ENCODE results near the gene RINT1.

Gene RINT1

DNA sequence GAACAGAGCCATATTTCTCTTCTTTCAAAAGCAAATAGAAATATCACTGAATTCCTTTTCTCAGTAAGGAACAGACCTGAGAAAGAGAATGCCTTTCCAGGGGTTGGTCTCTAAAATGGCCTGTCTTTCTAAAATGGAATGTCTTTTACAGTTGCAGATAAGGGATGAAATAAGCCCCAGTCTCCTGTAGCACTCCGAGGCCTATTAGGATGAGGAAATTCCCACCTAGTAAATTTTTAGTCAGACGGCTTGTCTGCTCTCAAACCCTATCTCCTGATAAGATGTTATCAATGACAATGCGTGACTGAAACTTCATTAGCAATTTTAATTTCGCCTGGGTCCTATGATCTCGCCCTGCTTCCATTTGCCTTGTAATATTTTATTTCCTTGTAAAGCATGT lies 52.2 kb downstream of the RINT1 start:
- no peak for DNase-seq (ENCODE audit: low spot score)
- TF ChIP-seq, protein P1, sequence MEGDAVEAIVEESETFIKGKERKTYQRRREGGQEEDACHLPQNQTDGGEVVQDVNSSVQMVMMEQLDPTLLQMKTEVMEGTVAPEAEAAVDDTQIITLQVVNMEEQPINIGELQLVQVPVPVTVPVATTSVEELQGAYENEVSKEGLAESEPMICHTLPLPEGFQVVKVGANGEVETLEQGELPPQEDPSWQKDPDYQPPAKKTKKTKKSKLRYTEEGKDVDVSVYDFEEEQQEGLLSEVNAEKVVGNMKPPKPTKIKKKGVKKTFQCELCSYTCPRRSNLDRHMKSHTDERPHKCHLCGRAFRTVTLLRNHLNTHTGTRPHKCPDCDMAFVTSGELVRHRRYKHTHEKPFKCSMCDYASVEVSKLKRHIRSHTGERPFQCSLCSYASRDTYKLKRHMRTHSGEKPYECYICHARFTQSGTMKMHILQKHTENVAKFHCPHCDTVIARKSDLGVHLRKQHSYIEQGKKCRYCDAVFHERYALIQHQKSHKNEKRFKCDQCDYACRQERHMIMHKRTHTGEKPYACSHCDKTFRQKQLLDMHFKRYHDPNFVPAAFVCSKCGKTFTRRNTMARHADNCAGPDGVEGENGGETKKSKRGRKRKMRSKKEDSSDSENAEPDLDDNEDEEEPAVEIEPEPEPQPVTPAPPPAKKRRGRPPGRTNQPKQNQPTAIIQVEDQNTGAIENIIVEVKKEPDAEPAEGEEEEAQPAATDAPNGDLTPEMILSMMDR (IDR thresholded peaks at IDR 0.05; ENCODE audit: borderline replicate concordance, control extremely low read depth, extremely low read depth, insufficient read depth, missing control alignments): no peak
- in situ Hi-C loops (cut with MboI; ENCODE audit: low sequenced_read_pairs, unreplicated experiment): no loop called here

DNA sequence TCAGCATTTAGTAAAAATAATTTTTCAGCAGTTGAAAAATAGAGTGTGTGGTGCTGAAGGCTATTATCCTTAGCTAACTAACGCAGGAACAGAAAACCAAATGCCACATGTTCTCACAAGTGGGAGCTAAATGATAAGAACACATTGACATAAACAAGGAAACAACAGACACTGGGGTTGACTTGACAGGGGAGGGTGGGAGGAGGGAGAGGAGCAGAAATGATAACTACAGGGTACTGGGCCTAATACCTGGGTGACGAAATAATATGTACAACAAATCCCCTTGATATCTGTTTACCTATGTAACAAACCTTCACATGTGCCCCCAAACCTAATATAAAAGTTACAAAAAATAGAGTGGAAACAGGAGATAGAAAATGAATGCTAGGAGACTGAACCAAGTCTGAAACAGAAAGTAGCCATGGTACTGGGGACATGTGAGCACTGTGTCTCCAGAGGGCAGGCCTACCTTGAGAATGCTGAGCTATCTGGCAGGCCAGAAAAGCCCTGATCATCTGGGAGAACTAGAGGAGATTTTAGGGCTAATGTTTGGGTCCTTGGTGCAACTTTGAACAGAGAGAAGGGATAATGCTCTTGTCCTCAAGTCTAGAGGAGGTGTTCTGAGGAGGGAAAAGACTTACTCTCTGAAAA lies 54.0 kb downstream of the RINT1 start:
- in situ Hi-C loops (cut with MboI; ENCODE audit: low sequenced_read_pairs, unreplicated experiment): no loop called here
- TF ChIP-seq, protein P1 (IDR thresholded peaks at IDR 0.05; ENCODE audit: borderline replicate concordance, control extremely low read depth, extremely low read depth, insufficient read depth, missing control alignments): no peak

DNA sequence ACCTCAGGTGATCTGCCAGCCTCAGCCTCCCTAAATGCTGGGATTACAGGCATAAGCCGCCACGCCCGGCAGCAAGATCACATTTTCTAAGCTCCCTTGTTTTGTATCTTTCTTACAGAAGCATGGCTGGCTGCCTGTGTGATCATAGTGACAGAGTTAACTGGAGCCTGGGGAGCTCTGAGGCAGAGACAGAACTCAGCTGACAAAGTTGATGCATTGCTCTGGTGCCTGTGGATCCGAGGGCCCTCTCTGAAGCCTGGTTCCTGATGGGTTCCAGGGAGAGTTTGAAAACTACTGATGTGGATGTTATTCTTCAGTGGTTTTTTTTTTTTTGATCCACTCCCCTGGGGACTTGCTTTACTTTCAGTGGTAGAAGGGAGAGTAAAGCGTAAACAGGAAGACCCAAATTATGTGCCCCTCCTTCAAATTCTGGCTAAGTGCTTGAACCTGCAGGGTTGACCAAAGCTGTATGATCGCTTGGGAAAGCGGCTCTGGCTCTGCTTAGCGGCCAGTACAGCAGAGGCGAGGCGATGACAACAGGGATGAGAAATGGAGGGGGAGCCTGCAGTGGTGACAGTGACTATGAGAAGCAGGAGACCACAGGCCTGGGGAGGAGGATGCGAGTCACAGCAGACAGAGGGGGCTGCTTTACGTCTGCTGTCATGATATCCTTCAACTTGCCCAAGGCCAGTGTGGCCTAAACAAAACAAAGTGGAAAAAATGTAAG lies 56.1 kb downstream of the RINT1 start:
- DNase-seq (ENCODE audit: low spot score): no peak
- TF ChIP-seq, protein P1 (IDR thresholded peaks at IDR 0.05; ENCODE audit: borderline replicate concordance, control extremely low read depth, extremely low read depth, insufficient read depth, missing control alignments): no peak
- in situ Hi-C loops (cut with MboI; ENCODE audit: low sequenced_read_pairs, unreplicated experiment): no loop called here

More for the DNA sequence above, 54.0 kb downstream of the RINT1 start:
- peak; percentile 36 for DNase-seq (ENCODE audit: low spot score)

DNA sequence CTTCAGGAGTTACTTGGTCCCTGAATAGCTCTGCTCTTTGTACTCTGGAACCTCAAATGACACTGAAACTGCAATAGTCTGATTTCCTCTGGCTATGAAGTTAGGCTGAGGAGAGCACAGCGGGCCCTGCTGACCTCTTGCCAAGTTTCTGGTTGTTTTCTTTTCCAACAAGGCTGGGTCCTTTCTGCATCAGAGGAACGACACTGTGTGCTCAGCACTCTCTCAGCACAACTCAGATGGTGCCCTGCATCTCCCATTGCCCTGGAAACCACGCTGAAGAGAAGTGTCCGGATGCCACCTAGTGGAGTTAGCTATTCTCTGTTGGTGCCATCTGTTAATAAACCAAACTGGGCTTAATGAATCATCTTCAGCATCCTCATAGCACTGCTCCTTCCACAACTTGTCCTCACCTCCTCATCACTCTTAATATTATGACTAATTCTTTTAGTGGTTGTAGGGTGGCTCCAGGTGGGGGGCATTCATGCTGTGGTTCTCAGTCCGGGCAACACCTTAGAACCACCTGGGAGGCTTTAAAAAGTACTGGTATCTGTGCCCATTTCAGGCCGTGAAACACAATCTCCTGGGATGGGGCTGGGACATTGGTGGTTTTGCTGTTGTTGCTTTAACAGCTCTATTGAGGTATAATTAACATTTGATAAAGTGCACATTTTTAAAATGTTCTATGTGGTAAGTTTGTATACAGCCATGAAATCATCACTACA lies 57.5 kb downstream of the RINT1 start:
- TF ChIP-seq, protein P1 (IDR thresholded peaks at IDR 0.05; ENCODE audit: borderline replicate concordance, control extremely low read depth, extremely low read depth, insufficient read depth, missing control alignments): peak; percentile 57
- in situ Hi-C loops (cut with MboI; ENCODE audit: low sequenced_read_pairs, unreplicated experiment): no loop called here
- DNase-seq (ENCODE audit: low spot score): peak; percentile 67

DNA sequence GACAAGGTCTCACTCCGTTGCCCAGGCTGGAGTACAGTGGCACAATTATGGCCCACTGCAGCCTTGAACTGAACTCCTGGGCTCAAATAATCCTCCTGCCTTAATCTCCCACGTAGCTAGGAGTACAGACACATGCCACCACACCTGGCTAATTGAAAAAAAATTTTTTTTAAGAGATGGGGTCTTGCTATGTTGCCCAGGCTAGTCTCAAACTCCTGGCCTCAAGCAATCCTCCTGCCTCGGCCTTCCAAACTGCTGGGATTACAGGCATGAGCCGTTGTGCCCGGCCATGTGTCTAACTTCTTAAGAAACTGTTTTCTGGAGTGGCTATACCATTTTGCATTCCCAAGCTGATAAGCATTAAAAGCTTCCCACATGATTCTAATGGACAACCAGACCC lies 58.8 kb downstream of the RINT1 start:
- TF ChIP-seq, protein P1 (IDR thresholded peaks at IDR 0.05; ENCODE audit: borderline replicate concordance, control extremely low read depth, extremely low read depth, insufficient read depth, missing control alignments): no peak
- no peak for DNase-seq (ENCODE audit: low spot score)
- in situ Hi-C loops (cut with MboI; ENCODE audit: low sequenced_read_pairs, unreplicated experiment): no loop called here

DNA sequence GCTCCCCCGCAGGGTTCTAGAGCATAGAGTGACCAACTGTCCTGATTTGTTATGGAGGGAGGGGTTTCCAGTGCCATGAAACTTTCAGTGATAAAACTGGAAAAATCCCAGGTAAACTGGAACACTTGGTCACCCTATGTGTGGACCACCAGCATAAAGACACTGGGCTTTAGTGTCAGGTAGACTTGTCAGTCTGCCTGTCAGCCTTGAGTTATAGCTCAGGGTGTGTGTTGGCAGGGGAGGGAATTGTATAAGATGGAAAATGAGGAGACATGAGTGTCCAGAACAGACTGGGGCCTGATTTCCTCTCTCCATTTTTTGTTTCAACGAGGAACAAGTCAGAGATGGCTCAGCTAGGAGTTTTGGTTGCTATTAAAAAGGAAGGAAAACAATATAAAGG lies 59.5 kb downstream of the RINT1 start:
- in situ Hi-C loops (cut with MboI; ENCODE audit: low sequenced_read_pairs, unreplicated experiment): no loop called here
- TF ChIP-seq, protein P1 (IDR thresholded peaks at IDR 0.05; ENCODE audit: borderline replicate concordance, control extremely low read depth, extremely low read depth, insufficient read depth, missing control alignments): no peak
- DNase-seq (ENCODE audit: low spot score): no peak
